Sigmoid colon (tissue), 4 donors: Measurements from ENCODE around the gene BEX2.
"Not testable (repeated sequence)": the region's sequence is repeated elsewhere in the genome, so short reads cannot be mapped to it uniquely, and the experiment has no call there.

ENCODE experiments used
- CTCF ChIP-seq, 4 experiments: fragments of 450-650 bp in 3 of 4; fragments of 200-600 bp in 1 of 4; IDR thresholded peaks; one replicate each; pipeline ENCODE4 v1.5.1; 2016 to 2019; ENCODE audit warnings: antibody characterized with exemption in 4 of 4, mild to moderate bottlenecking in 3 of 4, moderate library complexity in 2 of 4
- EP300 ChIP-seq, 4 donors: sonication (generic); formaldehyde crosslinking; IDR thresholded peaks; one replicate each; pipeline ENCODE4 v1.6.1; 2017; ENCODE audit warnings: antibody characterized with exemption in 4 of 4
- POLR2A ChIP-seq, 2 donors: fragments of 450-650 bp; IDR thresholded peaks; one replicate each; pipeline ENCODE4 v1.6.1; 2016; ENCODE audit warnings: antibody characterized with exemption in 2 of 2, mild to moderate bottlenecking in 2 of 2, moderate library complexity in 2 of 2
- POLR2AphosphoS5 ChIP-seq, 4 donors: sonication (generic); formaldehyde crosslinking; IDR thresholded peaks; one replicate each; pipeline ENCODE4 v1.6.1; 2017; ENCODE audit warnings: antibody characterized with exemption in 4 of 4

DNA sequence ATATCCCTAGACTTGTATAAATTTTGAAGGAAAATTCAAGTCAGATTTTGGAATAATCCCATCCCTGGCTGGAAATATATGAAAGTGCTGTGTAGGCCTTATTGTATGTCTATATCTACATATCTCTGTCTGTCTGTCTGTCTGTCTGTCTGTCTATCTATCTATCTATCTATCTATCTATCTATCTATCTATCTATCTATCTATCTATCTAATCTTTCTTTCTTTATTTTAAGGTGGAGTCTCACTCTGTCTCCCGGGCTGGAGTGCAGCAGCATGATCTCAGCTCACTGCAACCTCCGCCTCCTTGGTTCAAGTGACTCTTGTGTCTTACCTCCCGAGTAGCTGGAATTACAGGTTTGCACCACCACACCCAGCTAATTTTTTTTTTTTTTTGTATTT is 48.8 kb upstream of the BEX2 start:
- TF ChIP-seq CTCF, EP300, POLR2A, POLR2AphosphoS5 (IDR thresholded peaks at IDR 0.05): not testable (repeated sequence)
